ENCODE results near the gene NECTIN4.

NECTIN4 gene

DNA sequence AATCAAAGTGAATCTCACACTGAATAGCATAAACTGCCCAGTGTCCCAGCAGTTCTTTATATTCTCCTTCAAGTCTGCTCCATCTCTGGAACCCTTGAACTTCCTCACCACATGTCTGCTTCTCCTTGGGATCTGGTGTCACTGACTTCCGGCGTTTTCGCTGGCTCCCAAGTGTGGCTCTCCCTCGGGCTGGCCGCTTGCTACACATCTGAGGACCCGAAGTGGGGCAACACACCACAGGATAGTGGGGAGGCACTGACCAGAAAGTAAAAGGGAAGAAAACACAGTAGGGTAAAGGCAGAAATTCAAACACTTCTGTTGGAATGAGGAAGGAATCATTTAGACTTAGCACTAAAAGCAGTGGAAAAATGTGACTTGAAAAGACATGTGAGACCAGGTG, 33.6 kb upstream of the NECTIN4 start:
- Histone ChIP-seq H3K36me3 (ENCODE audit: low read length) (peaks cover 4% of the 10 kb centered on the region; the same call in 1 of the 2 replicates), H3K27ac (ENCODE audit: low read depth, low read length) (no peak overlapping the region), H3K27me3 (ENCODE audit: low read length) (no peaks in the 10 kb centered on the region), H3K79me2 (ENCODE audit: insufficient read depth, low read length) (peaks cover 12% of the 10 kb centered on the region; the same call in 1 of the 2 replicates), H3K9me3 (ENCODE audit: insufficient read depth, low read length) (no peaks in the 10 kb centered on the region), H2AFZ (ENCODE audit: low read depth, low read length, severe bottlenecking) (no peak overlapping the region), H4K20me1 (ENCODE audit: low read depth, low read length) (no peaks in the 10 kb centered on the region), H3F3A (ENCODE audit: insufficient read depth) (0 out of 2 replicates have a peak, but pooled peaks cover 8% of the 10 kb centered on the region), H3K9me2 (replicated peaks; ENCODE audit: insufficient read depth, low read length) (no peaks in the 10 kb centered on the region), H3K9ac (ENCODE audit: low read length) (no peak overlapping the region), H3K4me2 (ENCODE audit: low read depth, low read length, poor library complexity, severe bottlenecking) (no peak overlapping the region), H3K4me3 (ENCODE audit: insufficient read depth, low read length, poor library complexity, severe bottlenecking) (no peak overlapping the region)
- no peak for TF ChIP-seq EZH2phosphoT487 (conservative IDR thresholded peaks at IDR 0.05; ENCODE audit: low read length)
- no peak for TF ChIP-seq CTCF (IDR thresholded peaks at IDR 0.05; ENCODE audit: insufficient read depth, low read length, poor library complexity, severe bottlenecking)

DNA sequence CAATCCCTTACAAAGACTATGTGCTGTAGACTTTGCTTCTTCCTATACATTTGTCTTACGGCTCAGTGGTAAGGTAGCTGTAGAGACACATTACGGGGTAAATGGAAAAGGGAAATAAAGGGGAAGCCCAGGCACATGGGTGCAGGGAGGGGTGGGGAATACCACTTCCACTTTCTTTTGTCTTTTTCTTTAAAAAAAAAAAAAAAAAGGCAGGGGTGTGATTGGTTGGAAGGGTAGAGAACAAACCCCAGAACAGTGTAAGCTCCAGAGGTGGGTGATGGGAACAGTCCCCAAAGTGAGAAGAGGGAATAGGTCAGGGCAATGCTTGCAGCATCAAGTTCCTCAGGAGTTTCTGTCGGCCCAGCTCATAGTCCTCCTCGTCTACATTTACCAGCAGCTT, 32.5 kb upstream of the NECTIN4 start:
- no peaks in the 10 kb centered on the region for H3K9me3 ChIP-seq (ENCODE audit: insufficient read depth, low read length)
- 0 out of 2 replicates have a peak, but pooled peaks cover 4% of the 10 kb centered on the region for H3K36me3 ChIP-seq (ENCODE audit: low read length)
- H3K4me2 ChIP-seq (ENCODE audit: low read depth, low read length, poor library complexity, severe bottlenecking) = no peak overlapping the region
- no peaks in the 10 kb centered on the region for H3K27me3 ChIP-seq (ENCODE audit: low read length)
- H3K9ac ChIP-seq (ENCODE audit: low read length) = no peak overlapping the region
- no peak overlapping the region for H3K4me3 ChIP-seq (ENCODE audit: insufficient read depth, low read length, poor library complexity, severe bottlenecking)
- H3K79me2 ChIP-seq (ENCODE audit: insufficient read depth, low read length) = peaks cover 20% of the 10 kb centered on the region
- no peak for TF ChIP-seq EZH2phosphoT487 (conservative IDR thresholded peaks at IDR 0.05; ENCODE audit: low read length)
- no peak for TF ChIP-seq CTCF (IDR thresholded peaks at IDR 0.05; ENCODE audit: insufficient read depth, low read length, poor library complexity, severe bottlenecking)
- no peaks in the 10 kb centered on the region for H3K9me2 ChIP-seq (replicated peaks; ENCODE audit: insufficient read depth, low read length)
- no peak overlapping the region for H3K27ac ChIP-seq (ENCODE audit: low read depth, low read length)
- no peaks in the 10 kb centered on the region for H4K20me1 ChIP-seq (ENCODE audit: low read depth, low read length)
- 0 out of 2 replicates have a peak, but pooled peaks cover 8% of the 10 kb centered on the region for H3F3A ChIP-seq (ENCODE audit: insufficient read depth)
- H2AFZ ChIP-seq (ENCODE audit: low read depth, low read length, severe bottlenecking) = no peak overlapping the region

DNA sequence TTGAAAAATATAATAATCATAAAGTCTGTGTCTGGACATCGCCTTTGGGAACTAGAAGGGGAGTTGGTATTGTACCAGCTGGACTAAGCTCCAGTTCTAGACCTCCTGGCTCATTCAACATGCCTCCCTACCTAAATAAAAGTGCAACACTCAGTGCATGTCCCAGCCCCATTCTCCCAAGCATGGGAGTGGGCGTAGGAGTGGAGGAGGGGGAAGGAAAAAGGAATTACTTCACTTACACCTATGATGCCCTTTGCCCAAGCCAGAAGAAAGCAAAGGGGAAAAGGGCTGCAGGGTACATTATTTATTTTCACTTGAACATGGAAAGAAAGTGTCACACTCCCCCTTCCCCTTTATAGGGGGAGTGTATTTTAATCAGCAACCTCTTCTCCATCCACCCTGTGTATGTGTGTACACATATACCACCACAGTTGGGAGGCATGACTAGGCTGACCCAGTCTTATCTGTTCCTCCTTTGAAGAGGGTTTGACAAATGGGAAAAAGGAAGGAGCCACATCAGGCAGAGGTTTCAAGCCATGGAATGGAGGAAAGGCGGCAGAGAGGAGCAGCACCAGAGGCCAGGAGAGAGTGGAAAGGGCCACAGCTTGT, 31.8 kb upstream of the NECTIN4 start:
- Histone ChIP-seq H3K9me3 (ENCODE audit: insufficient read depth, low read length) (no peaks in the 10 kb centered on the region), H2AFZ (ENCODE audit: low read depth, low read length, severe bottlenecking) (no peak overlapping the region), H3K4me2 (ENCODE audit: low read depth, low read length, poor library complexity, severe bottlenecking) (no peak overlapping the region), H3K36me3 (ENCODE audit: low read length) (0 out of 2 replicates have a peak, but pooled peaks cover 4% of the 10 kb centered on the region), H3K27me3 (ENCODE audit: low read length) (no peaks in the 10 kb centered on the region), H3K9ac (ENCODE audit: low read length) (no peak overlapping the region), H4K20me1 (ENCODE audit: low read depth, low read length) (no peaks in the 10 kb centered on the region), H3K27ac (ENCODE audit: low read depth, low read length) (no peak overlapping the region), H3K79me2 (ENCODE audit: insufficient read depth, low read length) (peaks cover 26% of the 10 kb centered on the region), H3K9me2 (replicated peaks; ENCODE audit: insufficient read depth, low read length) (no peaks in the 10 kb centered on the region), H3F3A (ENCODE audit: insufficient read depth) (0 out of 2 replicates have a peak, but pooled peaks cover 8% of the 10 kb centered on the region), H3K4me3 (ENCODE audit: insufficient read depth, low read length, poor library complexity, severe bottlenecking) (no peak overlapping the region)
- TF ChIP-seq EZH2phosphoT487 (conservative IDR thresholded peaks at IDR 0.05; ENCODE audit: low read length) = no peak
- no peak for TF ChIP-seq CTCF (IDR thresholded peaks at IDR 0.05; ENCODE audit: insufficient read depth, low read length, poor library complexity, severe bottlenecking)
